SU-DHL-6 (cell line): ENCODE results near the gene XPOT.

ENCODE experiments used
- H2AFZ ChIP-seq: fragments of 200-600 bp; sonication (generic); 2 replicates; pipeline ENCODE4 v1.6.1; 2014; ENCODE audit warnings: low read depth, mild to moderate bottlenecking, moderate library complexity, mixed read lengths, antibody characterized with exemption, low read length; ENCODE audit not compliant: severe bottlenecking
- H3F3A ChIP-seq: fragments of 200-600 bp; shearing (Covaris generic); 2 replicates; pipeline ENCODE4 v1.6.0; 2016; ENCODE audit warnings: antibody characterized with exemption, mild to moderate bottlenecking; ENCODE audit not compliant: insufficient read depth
- H3K27ac ChIP-seq: fragments of 200-600 bp; sonication (generic); 2 replicates; pipeline ENCODE4 v1.5.1; 2016; ENCODE audit warnings: low read depth, mild to moderate bottlenecking, low read length, moderate library complexity, mixed read lengths
- H3K27me3 ChIP-seq: fragments of 200-600 bp; sonication (generic), shearing (Covaris generic); 2 replicates; pipeline ENCODE4 v1.6.0; 2014; ENCODE audit warnings: mild to moderate bottlenecking, low read length
- H3K36me3 ChIP-seq: fragments of 200-600 bp; sonication (generic); 2 replicates; pipeline ENCODE4 v1.6.1; 2014; ENCODE audit warnings: mild to moderate bottlenecking, low read length, mixed read lengths
- H3K4me2 ChIP-seq: fragments of 300-600, 200-600 bp; shearing (Covaris generic), sonication (generic); 2 replicates; pipeline ENCODE4 v1.6.0; 2014; ENCODE audit warnings: low read length, low read depth, mild to moderate bottlenecking; ENCODE audit not compliant: poor library complexity, severe bottlenecking
- H3K4me3 ChIP-seq: fragments of 200-600 bp; sonication (generic); 2 replicates; pipeline ENCODE4 v1.5.1; 2014; ENCODE audit warnings: antibody characterized with exemption, low read length, mild to moderate bottlenecking, mixed read lengths; ENCODE audit not compliant: insufficient read depth, poor library complexity, severe bottlenecking
- H3K79me2 ChIP-seq: fragments of 200-600 bp; sonication (generic); 2 replicates; pipeline ENCODE4 v1.6.1; 2014; ENCODE audit warnings: mild to moderate bottlenecking, low read length, moderate library complexity; ENCODE audit not compliant: insufficient read depth
- H3K9ac ChIP-seq: fragments of 200-600 bp; sonication (generic); 2 replicates; pipeline ENCODE4 v1.7.0; 2014; ENCODE audit warnings: mild to moderate bottlenecking, low read length
- H3K9me2 ChIP-seq: fragments of 200-600 bp; sonication (generic); replicated peaks from 2 replicates; pipeline ENCODE4 v1.6.1; 2014; ENCODE audit warnings: low read length; ENCODE audit not compliant: insufficient read depth
- H3K9me3 ChIP-seq: fragments of 200-600 bp; sonication (generic); 2 replicates; pipeline ENCODE4 v1.6.1; 2014; ENCODE audit warnings: low read length, mixed read lengths; ENCODE audit not compliant: insufficient read depth
- H4K20me1 ChIP-seq: fragments of 200-600 bp; sonication (generic); 2 replicates; pipeline ENCODE4 v1.6.1; 2014; ENCODE audit warnings: low read depth, mild to moderate bottlenecking, antibody characterized with exemption, low read length, moderate library complexity, mixed read lengths
- CTCF ChIP-seq: fragments of 200-600 bp; sonication (generic); IDR thresholded peaks from one replicate; pipeline ENCODE4 v1.5.1; 2017; ENCODE audit warnings: antibody characterized with exemption, mild to moderate bottlenecking, low read length, moderate library complexity; ENCODE audit not compliant: insufficient read depth, poor library complexity, severe bottlenecking
- EZH2phosphoT487 ChIP-seq: fragments of 200-600 bp; sonication (generic), shearing (Covaris generic); conservative IDR thresholded peaks from 2 replicates; pipeline ENCODE4 v1.6.1; 2018; ENCODE audit warnings: mild to moderate bottlenecking, antibody characterized with exemption, low read length, moderate library complexity, mixed read lengths

The XPOT gene

DNA sequence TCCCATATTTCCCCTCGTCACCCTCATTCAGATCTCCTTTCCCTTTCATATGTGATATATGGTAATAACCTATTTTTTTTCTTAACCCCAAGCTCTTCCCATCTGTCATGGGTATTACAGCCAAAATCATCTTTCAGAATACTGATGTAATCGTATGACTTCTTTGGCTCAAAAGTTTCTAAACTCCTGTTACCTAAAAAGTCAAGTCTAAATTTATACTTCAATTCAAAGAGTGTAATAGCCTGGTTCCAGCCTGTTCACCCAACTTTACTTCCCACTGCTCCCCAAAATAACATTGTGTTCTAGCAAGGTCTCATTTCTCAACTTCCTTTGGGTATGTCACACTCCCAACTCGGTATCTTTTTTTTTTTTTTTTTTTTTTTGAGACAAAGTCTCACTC is 96.2 kb downstream of the XPOT start:
- no peaks in the 10 kb centered on the region for H3K27me3 ChIP-seq
- no peak overlapping the region for H2AFZ ChIP-seq
- no peaks in the 10 kb centered on the region for H4K20me1 ChIP-seq
- peaks cover 42% of the 10 kb centered on the region for H3K36me3 ChIP-seq
- H3K79me2 ChIP-seq, result no peaks in the 10 kb centered on the region
- H3K9me3 ChIP-seq, result no peaks in the 10 kb centered on the region
- no peaks in the 10 kb centered on the region for H3K9me2 ChIP-seq
- no peak overlapping the region for H3K27ac ChIP-seq
- H3K4me2 ChIP-seq, result no peak overlapping the region
- H3F3A ChIP-seq, result peaks cover 12% of the 10 kb centered on the region
- no peak overlapping the region for H3K4me3 ChIP-seq
- no peak for TF ChIP-seq EZH2phosphoT487
- TF ChIP-seq CTCF, result no peak
- H3K9ac ChIP-seq, result no peak overlapping the region
